NCI-H446 treated with DMSO at 0.1 percent for 48 hours (cell line): ENCODE measurements around the gene PEX12.
"Not testable (repeated sequence)": the region's sequence is repeated elsewhere in the genome, so short reads cannot be mapped to it uniquely, and the experiment has no call there.

Experiments
- DNase-seq: peaks from one replicate; lab custom pipeline; 2025; lab: John Stamatoyannopoulos, UW

The PEX12 gene

GRCh38 chr17:35578197-35578928, at the start of gene PEX12:
Gene PEX12, minus strand, starts transcription at chr17:35578571. Its CDS starts 550 bp downstream, at chr17:35578021.
- peak; percentile 82 for DNase-seq

GRCh38 chr17:35627417-35627816, 49.0 kb upstream of the PEX12 start:
- DNase-seq = no peak

GRCh38 chr17:35621768-35622167, 43.4 kb upstream of the PEX12 start:
- DNase-seq = no peak

- DNase-seq = no peak
These were observed 40.3 kb upstream of the PEX12 start for GRCh38 chr17:35618628-35619027.

GRCh38 chr17:35617505-35617904, 39.1 kb upstream of the PEX12 start:
- no peak for DNase-seq

GRCh38 chr17:35616536-35616935, 38.2 kb upstream of the PEX12 start:
- DNase-seq = no peak

- DNase-seq = no peak
These were observed 36.4 kb upstream of the PEX12 start for GRCh38 chr17:35614810-35615209.

GRCh38 chr17:35612924-35613521, 34.7 kb upstream of the PEX12 start:
- no peak for DNase-seq

- DNase-seq = not testable (repeated sequence)
These were observed 32.4 kb upstream of the PEX12 start for GRCh38 chr17:35610746-35611145.

GRCh38 chr17:35609831-35610230, 31.5 kb upstream of the PEX12 start:
- no peak for DNase-seq

GRCh38 chr17:35607239-35607847, 29.0 kb upstream of the PEX12 start:
- no peak for DNase-seq

GRCh38 chr17:35605678-35606077, 27.3 kb upstream of the PEX12 start:
- no peak for DNase-seq

GRCh38 chr17:35603674-35604073, 25.3 kb upstream of the PEX12 start:
- DNase-seq = no peak

GRCh38 chr17:35597604-35598003, 19.2 kb upstream of the PEX12 start:
- no peak for DNase-seq

GRCh38 chr17:35596530-35597233, 18.3 kb upstream of the PEX12 start:
- no peak for DNase-seq

GRCh38 chr17:35596072-35596471, 17.7 kb upstream of the PEX12 start:
- DNase-seq = no peak

- no peak for DNase-seq
These were observed 10.0 kb upstream of the PEX12 start for GRCh38 chr17:35588196-35588920.

- DNase-seq = peak; percentile 79
These were observed 8.9 kb upstream of the PEX12 start, which contains the start of gene AP2B1 for GRCh38 chr17:35587074-35587961. Gene AP2B1, plus strand, starts transcription at chr17:35587322. Its CDS starts 6,709 bp downstream, at chr17:35594031.

GRCh38 chr17:35586569-35587073, 8.2 kb upstream of the PEX12 start:
- no peak for DNase-seq

- no peak for DNase-seq
These were observed 5.7 kb upstream of the PEX12 start for GRCh38 chr17:35584061-35584460.
